GM12878 (cell line): Measurements from ENCODE around the gene CNOT10. TPM values are rescaled to one million over a fixed set of nuclear protein-coding genes. Genes with fewer than 3 reads are reported as not detected.
"Not testable (repeated sequence)": the region's sequence is repeated elsewhere in the genome, so short reads cannot be mapped to it uniquely, and the experiment has no call there.

Source experiments
- ATAC-seq: fragments of 200-7000 bp; cut with Tn5 transposase; 3 replicates; pipeline ENCODE4 v1.9.1; 2020; ENCODE audit warnings: mild to moderate bottlenecking, moderate library complexity
- BruUV-seq: library from RNA; stranded (reverse); fragments of 400-500 nt; replicated peaks from 2 replicates; lab custom pipeline; 2021; lab: Mats Ljungman, UMichigan
- CTCF ChIA-PET: fragments of 300-600 bp; sonication (Branson Sonifier 250); formaldehyde crosslinking; extraction: SDS; loops from one replicate; lab custom pipeline; 2021; ENCODE audit warnings: inconsistent platforms; lab: Yijun Ruan, JAX
- POLR2A ChIA-PET: fragments of 350-600 bp; formaldehyde crosslinking; extraction: SDS; loops from one replicate; lab custom pipeline; 2021; ENCODE audit warnings: inconsistent platforms; lab: Charles Lee
- RAD21 ChIA-PET: fragments of 300-600 bp; sonication (Branson Sonifier 250); formaldehyde crosslinking; loops from one replicate; lab custom pipeline; 2023; ENCODE audit warnings: antibody characterized with exemption; ENCODE audit not compliant: unreplicated experiment; lab: Charles Lee
- SMC1A ChIA-PET: fragments of 300-600 bp; sonication (Branson Sonifier 250); formaldehyde crosslinking; loops from one replicate; lab custom pipeline; 2023; ENCODE audit not compliant: unreplicated experiment, uncharacterized antibody; lab: Charles Lee
- DNase-seq: peaks from one replicate; pipeline ENCODE4 v3.0.0-alpha.2; 2011; ENCODE audit warnings: low read depth, low spot score
- FAIRE-seq: peaks from 3 replicates; lab custom pipeline; 2011; peaks lifted over from hg19 to GRCh38; lab: Jason Lieb, UNC
- H2AFZ ChIP-seq: 2 replicates; pipeline ENCODE4 v1.6.0; 2011; ENCODE audit warnings: low read depth, low read length, control low read depth; ENCODE audit not compliant: control insufficient read depth
- H3K27ac ChIP-seq: 2 replicates; pipeline ENCODE4 v1.5.1; 2011; ENCODE audit warnings: control low read depth; ENCODE audit not compliant: control insufficient read depth, insufficient read depth
- H3K27me3 ChIP-seq, 2 experiments: replicated peaks in 1 of 2; 2 replicates each; pipeline versions ENCODE4 v1.6.0 to v1.6.1; 2011; ENCODE audit warnings: low read length in 1 of 2; ENCODE audit not compliant: control insufficient read depth in 2 of 2, insufficient read depth in 2 of 2
- H3K36me3 ChIP-seq, 2 experiments: 2 replicates each; pipeline ENCODE4 v1.5.1; 2011; ENCODE audit warnings: low read length in 1 of 2; ENCODE audit not compliant: control insufficient read depth in 2 of 2, insufficient read depth in 2 of 2
- H3K4me1 ChIP-seq: 2 replicates; pipeline ENCODE4 v1.6.1; 2011; ENCODE audit warnings: mild to moderate bottlenecking, low read length, moderate library complexity, mixed read lengths; ENCODE audit not compliant: control insufficient read depth, insufficient read depth
- H3K4me2 ChIP-seq: 2 replicates; pipeline ENCODE4 v1.6.0; 2011; ENCODE audit warnings: control low read depth; ENCODE audit not compliant: control insufficient read depth, insufficient read depth
- H3K4me3 ChIP-seq: fragments of 200-600 bp; sonication (generic); 2 replicates; pipeline ENCODE4 v1.5.1; 2016
- H3K79me2 ChIP-seq: 2 replicates; pipeline ENCODE4 v1.6.0; 2011; ENCODE audit warnings: low read length; ENCODE audit not compliant: control insufficient read depth, insufficient read depth
- H3K9ac ChIP-seq: 2 replicates; pipeline ENCODE4 v1.8.0; 2011; ENCODE audit warnings: low read length, control low read depth, mixed read lengths; ENCODE audit not compliant: control insufficient read depth, insufficient read depth
- H3K9me3 ChIP-seq: replicated peaks from 3 replicates; pipeline ENCODE4 v1.5.1; 2011; ENCODE audit warnings: mild to moderate bottlenecking, low read length; ENCODE audit not compliant: control insufficient read depth, insufficient read depth
- H4K20me1 ChIP-seq: 2 replicates; pipeline ENCODE4 v1.6.0; 2011; ENCODE audit not compliant: control insufficient read depth, insufficient read depth
- BACH1 ChIP-seq: fragments of 450-650 bp; IDR thresholded peaks from 2 replicates; pipeline ENCODE4 v1.6.1; 2017; ENCODE audit warnings: mild to moderate bottlenecking, borderline replicate concordance
- BHLHE40 ChIP-seq, 2 experiments: fragments of 450-650 bp in 1 of 2; IDR thresholded peaks; 2 replicates each; pipeline ENCODE4 v1.6.1; 2011 to 2017; ENCODE audit warnings: low read depth in 2 of 2, borderline replicate concordance in 1 of 2, improper control_type of control experiment in 1 of 2, low read length in 1 of 2, mild to moderate bottlenecking in 1 of 2
- CHD2 ChIP-seq: IDR thresholded peaks from 2 replicates; pipeline ENCODE4 v1.6.1; 2011; ENCODE audit warnings: low read depth, low read length, improper control_type of control experiment, borderline replicate concordance
- CREM ChIP-seq: IDR thresholded peaks from 2 replicates; pipeline ENCODE4 v1.6.1; 2014; ENCODE audit warnings: antibody characterized with exemption, low read depth
- EGR1 ChIP-seq, 2 experiments: IDR thresholded peaks; 1 replicate in 1 of 2; 2 replicates in 1 of 2; pipeline ENCODE4 v1.6.1; 2011 to 2012; ENCODE audit warnings: low read depth in 2 of 2, low read length in 2 of 2, borderline replicate concordance in 1 of 2, mild to moderate bottlenecking in 1 of 2, moderate library complexity in 1 of 2
- MXI1 ChIP-seq: fragments of 150-350 bp; IDR thresholded peaks from 2 replicates; pipeline ENCODE4 v1.6.1; 2011; ENCODE audit warnings: low read depth, mild to moderate bottlenecking, inconsistent platforms, low read length, improper control_type of control experiment
- NFXL1 ChIP-seq: fragments of 450-650 bp; IDR thresholded peaks from 2 replicates; pipeline ENCODE4 v1.6.1; 2017; ENCODE audit warnings: antibody characterized with exemption, mild to moderate bottlenecking, borderline replicate concordance
- NFYB ChIP-seq: IDR thresholded peaks from 2 replicates; pipeline ENCODE4 v1.6.1; 2011; ENCODE audit warnings: low read depth, mild to moderate bottlenecking, low read length, improper control_type of control experiment, moderate library complexity; ENCODE audit not compliant: insufficient read depth
- SPI1 ChIP-seq: IDR thresholded peaks from 2 replicates; pipeline ENCODE4 v1.6.1; 2011; ENCODE audit warnings: low read depth, mild to moderate bottlenecking, low read length, moderate library complexity, borderline replicate concordance; ENCODE audit not compliant: insufficient read depth
- WGBS: methylation state at CpG from one replicate; pipeline ENCODE4 v1.1.6; 2016; ENCODE audit warnings: low lambda C conversion rate; ENCODE audit not compliant: insufficient replicate concordance, insufficient coverage; ENCODE audit errors: missing lambda C conversion rate; 5-methylcytosine and 5-hydroxymethylcytosine counted together
- in situ Hi-C: fragments of 300-500 bp; cut with MboI; formaldehyde crosslinking; loops from 9 replicates; pipeline ENCODE4 v1.14.3; 2018; ENCODE audit warnings: mixed read lengths
- intact Hi-C: fragments of 100-400 bp; cut with micrococcal nuclease; formaldehyde crosslinking; loops from one replicate; pipeline ENCODE4 v1.14.2; 2022; ENCODE audit not compliant: unreplicated experiment
- polyA plus RNA-seq, 11 experiments: library from polyadenylated mRNA; depleted of rRNA in 4 of 11; unstranded in 6 of 11; stranded (reverse) in 5 of 11; fragments of >200 nt; fragmentation: Nextera tagmentation in 4 of 11; fragmentation: Illumina TruSeq in 1 of 11; extraction: Ambion mirVana in 4 of 11; extraction: Trizol in 1 of 11; gene quantifications; 1 replicate in 1 of 11; 2 replicates in 10 of 11; pipeline versions ENCODE4 v1.2.1 to v1.2.3, GENCODE V29; 2011 to 2016; ENCODE audit warnings: inconsistent platforms in 2 of 11, missing spikeins in 2 of 11, low read depth in 1 of 11
- total RNA-seq, 4 experiments: library from RNA; depleted of rRNA in 3 of 4; stranded (reverse); fragments of >200 nt in 3 of 4; fragmentation: Illumina TruSeq in 1 of 4; extraction: Trizol in 1 of 4; gene quantifications; 2 replicates each; pipeline versions ENCODE4 v1.2.1 to v1.2.3, GENCODE V29; 2013 to 2021
- TF ChIP-seq, protein P1 (sequence below): IDR thresholded peaks from 2 replicates; pipeline ENCODE4 v1.6.1; 2012; ENCODE audit warnings: low read length, inconsistent platforms
- TF ChIP-seq, protein P2 (sequence below): fragments of 450-650 bp; IDR thresholded peaks from 2 replicates; pipeline ENCODE4 v1.6.1; 2017; ENCODE audit warnings: mild to moderate bottlenecking, moderate library complexity

Gene CNOT10
- total and polyA plus RNA-seq, 10 of the 15 experiments (the other 5 are each of a cell fraction or from before 2014, with no cell fraction given) = 18.2 to 51.9 (median 45.5) TPM

DNA sequence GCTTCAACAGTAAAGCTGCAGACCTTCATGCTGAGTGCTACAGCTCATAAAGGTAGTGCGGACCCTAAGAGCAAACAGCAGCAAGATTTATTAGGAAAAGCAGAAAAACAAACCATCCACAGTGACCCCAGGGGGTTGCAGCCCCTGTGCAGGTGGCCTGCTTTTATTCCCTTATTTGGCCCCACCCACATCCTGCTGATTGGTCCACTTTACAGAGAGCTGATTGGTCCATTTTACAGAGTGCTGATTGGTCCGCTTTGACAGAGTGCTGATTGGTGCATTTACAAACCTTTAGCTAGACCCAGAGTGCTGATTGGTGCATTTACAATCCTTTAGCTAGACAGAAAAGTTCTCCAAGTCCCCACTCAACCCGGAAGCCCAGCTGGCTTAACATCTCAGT, 11.3 kb upstream of the CNOT10 start:
- FAIRE-seq, H3K27me3 ChIP-seq, H2AFZ ChIP-seq, H3K4me1 ChIP-seq, DNase-seq, H3K4me3 ChIP-seq, BruUV-seq, POLR2A ChIA-PET, H3K9ac ChIP-seq, in situ Hi-C loops, intact Hi-C loops, H3K4me2 ChIP-seq, H3K79me2 ChIP-seq, H3K36me3 ChIP-seq, ATAC-seq, H4K20me1 ChIP-seq, H3K27ac ChIP-seq, H3K9me3 ChIP-seq: not testable (repeated sequence)
- RAD21 ChIA-PET = interaction anchor here (1.2 kb wide), 1 partner anchor 164 kb away, joined by 4 read pairs; no protein-coding TSS in a partner anchor
- WGBS = 81% methylated on average over 3 of the region's 3 CpGs
- TF ChIP-seq NFYB = peak; percentile 76
- CTCF ChIA-PET = interaction anchor here (0.6 to 0.9 kb wide), 2 partner anchors 21 to 164 kb away, joined by 3 to 4 read pairs; no protein-coding TSS in a partner anchor
- SMC1A ChIA-PET = interaction anchor here (0.6 to 1.1 kb wide), 3 partner anchors 12 to 1818 kb away, joined by 3 read pairs; no protein-coding TSS in a partner anchor

DNA sequence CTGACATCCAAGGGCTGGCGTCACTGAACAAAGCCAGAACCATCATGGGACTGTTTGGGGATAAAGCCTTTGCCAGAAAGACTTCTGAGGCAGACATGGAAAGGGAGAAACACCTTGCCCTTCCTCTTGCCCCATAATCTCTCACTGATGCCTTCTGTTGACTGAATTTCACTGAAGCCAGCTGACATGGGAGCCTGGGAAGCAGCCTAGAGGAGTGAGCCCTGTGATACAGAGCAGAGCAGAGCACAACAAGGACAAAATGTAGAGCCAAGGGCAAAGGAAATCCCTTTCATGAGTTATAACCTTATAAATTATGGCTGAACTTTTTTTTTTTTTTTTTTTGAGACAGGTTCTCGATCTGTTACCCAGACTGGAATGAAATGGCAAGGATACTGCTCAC, 9.8 kb upstream of the CNOT10 start:
- in situ Hi-C loops = no loop called here
- no peak overlapping the region for H2AFZ ChIP-seq
- no peaks in the 10 kb centered on the region for H3K79me2 ChIP-seq
- no peaks in the 10 kb centered on the region for H3K36me3 ChIP-seq
- H3K4me2 ChIP-seq = no peak overlapping the region
- H3K27ac ChIP-seq = no peak overlapping the region
- no TSS peak for BruUV-seq
- H3K9ac ChIP-seq = no peak overlapping the region
- 69% methylated on average over 1 of the region's 2 CpGs for WGBS
- H3K4me3 ChIP-seq = no peak overlapping the region
- RAD21 ChIA-PET = interaction anchor here (1.0 kb wide), 1 partner anchor 228 kb away, joined by 3 read pairs; no protein-coding TSS in a partner anchor
- no peaks in the 10 kb centered on the region; a peak in 1 of 4 replicates for H3K27me3 ChIP-seq
- intact Hi-C loops = no loop called here
- no peak for ATAC-seq
- SMC1A ChIA-PET = no interaction called here
- H4K20me1 ChIP-seq = no peaks in the 10 kb centered on the region
- POLR2A ChIA-PET = interaction anchor here (0.6 kb wide), 1 partner anchor 36 kb away, joined by 3 read pairs; no protein-coding TSS in a partner anchor
- FAIRE-seq = no peak
- no peak for DNase-seq
- no peaks in the 10 kb centered on the region for H3K9me3 ChIP-seq
- CTCF ChIA-PET = no interaction called here
- H3K4me1 ChIP-seq = no peaks in the 10 kb centered on the region
- TF ChIP-seq BACH1 (no peak), BHLHE40 (IDR thresholded peaks at IDR 0.05; ENCODE audit: borderline replicate concordance in 1 of 2, low read depth in 2 of 2, low read length in 1 of 2) (no peak), SPI1 (no peak), CREM (no peak), NFXL1 (no peak), EGR1 (IDR thresholded peaks at IDR 0.05; ENCODE audit: borderline replicate concordance in 1 of 2, low read depth in 2 of 2, low read length in 2 of 2) (no peak), CHD2 (no peak), MXI1 (no peak)
- TF ChIP-seq, protein P1, sequence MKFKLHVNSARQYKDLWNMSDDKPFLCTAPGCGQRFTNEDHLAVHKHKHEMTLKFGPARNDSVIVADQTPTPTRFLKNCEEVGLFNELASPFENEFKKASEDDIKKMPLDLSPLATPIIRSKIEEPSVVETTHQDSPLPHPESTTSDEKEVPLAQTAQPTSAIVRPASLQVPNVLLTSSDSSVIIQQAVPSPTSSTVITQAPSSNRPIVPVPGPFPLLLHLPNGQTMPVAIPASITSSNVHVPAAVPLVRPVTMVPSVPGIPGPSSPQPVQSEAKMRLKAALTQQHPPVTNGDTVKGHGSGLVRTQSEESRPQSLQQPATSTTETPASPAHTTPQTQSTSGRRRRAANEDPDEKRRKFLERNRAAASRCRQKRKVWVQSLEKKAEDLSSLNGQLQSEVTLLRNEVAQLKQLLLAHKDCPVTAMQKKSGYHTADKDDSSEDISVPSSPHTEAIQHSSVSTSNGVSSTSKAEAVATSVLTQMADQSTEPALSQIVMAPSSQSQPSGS = no peak
- TF ChIP-seq, protein P2, sequence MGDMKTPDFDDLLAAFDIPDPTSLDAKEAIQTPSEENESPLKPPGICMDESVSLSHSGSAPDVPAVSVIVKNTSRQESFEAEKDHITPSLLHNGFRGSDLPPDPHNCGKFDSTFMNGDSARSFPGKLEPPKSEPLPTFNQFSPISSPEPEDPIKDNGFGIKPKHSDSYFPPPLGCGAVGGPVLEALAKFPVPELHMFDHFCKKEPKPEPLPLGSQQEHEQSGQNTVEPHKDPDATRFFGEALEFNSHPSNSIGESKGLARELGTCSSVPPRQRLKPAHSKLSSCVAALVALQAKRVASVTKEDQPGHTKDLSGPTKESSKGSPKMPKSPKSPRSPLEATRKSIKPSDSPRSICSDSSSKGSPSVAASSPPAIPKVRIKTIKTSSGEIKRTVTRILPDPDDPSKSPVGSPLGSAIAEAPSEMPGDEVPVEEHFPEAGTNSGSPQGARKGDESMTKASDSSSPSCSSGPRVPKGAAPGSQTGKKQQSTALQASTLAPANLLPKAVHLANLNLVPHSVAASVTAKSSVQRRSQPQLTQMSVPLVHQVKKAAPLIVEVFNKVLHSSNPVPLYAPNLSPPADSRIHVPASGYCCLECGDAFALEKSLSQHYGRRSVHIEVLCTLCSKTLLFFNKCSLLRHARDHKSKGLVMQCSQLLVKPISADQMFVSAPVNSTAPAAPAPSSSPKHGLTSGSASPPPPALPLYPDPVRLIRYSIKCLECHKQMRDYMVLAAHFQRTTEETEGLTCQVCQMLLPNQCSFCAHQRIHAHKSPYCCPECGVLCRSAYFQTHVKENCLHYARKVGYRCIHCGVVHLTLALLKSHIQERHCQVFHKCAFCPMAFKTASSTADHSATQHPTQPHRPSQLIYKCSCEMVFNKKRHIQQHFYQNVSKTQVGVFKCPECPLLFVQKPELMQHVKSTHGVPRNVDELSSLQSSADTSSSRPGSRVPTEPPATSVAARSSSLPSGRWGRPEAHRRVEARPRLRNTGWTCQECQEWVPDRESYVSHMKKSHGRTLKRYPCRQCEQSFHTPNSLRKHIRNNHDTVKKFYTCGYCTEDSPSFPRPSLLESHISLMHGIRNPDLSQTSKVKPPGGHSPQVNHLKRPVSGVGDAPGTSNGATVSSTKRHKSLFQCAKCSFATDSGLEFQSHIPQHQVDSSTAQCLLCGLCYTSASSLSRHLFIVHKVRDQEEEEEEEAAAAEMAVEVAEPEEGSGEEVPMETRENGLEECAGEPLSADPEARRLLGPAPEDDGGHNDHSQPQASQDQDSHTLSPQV = no peak
